Hematopoietic multipotent progenitor cell treated with erythropoietin and hydrocortisone succinate and interleukin-3 and kit ligand, for 4 days (in vitro differentiated cells): ENCODE results near the gene ETNK1.
"Not testable (repeated sequence)": the region's sequence is repeated elsewhere in the genome, so short reads cannot be mapped to it uniquely, and the experiment has no call there.

Source experiments
- DNase-seq: peaks from one replicate; pipeline ENCODE4 v3.0.0-alpha.2; 2015

The ETNK1 gene

DNA sequence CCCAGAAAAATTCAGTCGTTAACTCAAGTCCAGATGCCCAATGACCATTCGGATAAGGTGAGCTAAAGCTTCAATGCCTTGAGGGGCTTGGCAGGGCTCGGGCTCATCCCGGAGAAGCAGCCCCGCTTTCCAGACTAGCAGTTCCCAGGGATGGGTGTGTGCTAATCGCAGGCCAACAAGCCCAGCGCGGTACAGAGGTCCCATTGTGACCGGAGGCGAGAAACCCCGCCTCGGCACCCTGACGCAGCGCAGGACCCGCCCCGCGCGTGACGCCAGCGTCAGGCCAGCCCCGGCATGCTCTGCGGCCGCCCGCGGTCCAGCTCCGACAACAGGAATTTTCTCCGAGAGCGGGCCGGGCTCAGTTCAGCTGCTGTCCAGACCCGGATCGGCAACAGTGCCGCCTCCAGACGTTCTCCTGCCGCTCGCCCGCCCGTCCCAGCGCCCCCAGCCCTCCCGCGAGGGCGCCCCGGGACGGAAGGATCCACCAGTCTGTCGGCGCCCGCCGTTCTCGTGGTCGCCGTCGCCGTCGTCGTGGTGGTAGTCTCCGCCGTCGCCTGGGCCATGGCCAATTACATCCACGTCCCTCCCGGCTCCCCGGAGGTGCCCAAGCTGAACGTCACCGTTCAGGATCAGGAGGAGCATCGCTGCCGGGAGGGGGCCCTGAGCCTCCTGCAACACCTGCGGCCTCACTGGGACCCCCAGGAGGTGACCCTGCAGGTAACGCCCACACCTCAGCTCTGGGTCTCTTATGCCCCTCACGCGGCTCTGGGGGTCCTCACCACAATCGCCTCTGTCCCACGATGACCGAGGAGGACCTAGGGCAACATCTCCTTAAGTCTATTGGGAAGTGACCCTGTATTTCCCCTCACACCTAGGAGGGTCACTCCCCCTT is at the start of gene ETNK1:
ETNK1 (plus strand) TSS at position 302 of the 892 bp plus-strand sequence; CDS start at position 562, 260 bp downstream.
- peak; percentile 95 for DNase-seq

- DNase-seq, result no peak
These were observed 48.9 kb upstream of the ETNK1 start for GRCh38 chr12:22576065-22576464.

GRCh38 chr12:22576473-22576872 is 48.5 kb upstream of the ETNK1 start:
- peak; percentile 25 for DNase-seq

GRCh38 chr12:22577667-22578066 is 47.3 kb upstream of the ETNK1 start:
- no peak for DNase-seq

GRCh38 chr12:22578328-22578727 is 46.6 kb upstream of the ETNK1 start:
- no peak for DNase-seq

- no peak for DNase-seq
These were observed 36.2 kb upstream of the ETNK1 start for GRCh38 chr12:22588817-22589216.

DNA sequence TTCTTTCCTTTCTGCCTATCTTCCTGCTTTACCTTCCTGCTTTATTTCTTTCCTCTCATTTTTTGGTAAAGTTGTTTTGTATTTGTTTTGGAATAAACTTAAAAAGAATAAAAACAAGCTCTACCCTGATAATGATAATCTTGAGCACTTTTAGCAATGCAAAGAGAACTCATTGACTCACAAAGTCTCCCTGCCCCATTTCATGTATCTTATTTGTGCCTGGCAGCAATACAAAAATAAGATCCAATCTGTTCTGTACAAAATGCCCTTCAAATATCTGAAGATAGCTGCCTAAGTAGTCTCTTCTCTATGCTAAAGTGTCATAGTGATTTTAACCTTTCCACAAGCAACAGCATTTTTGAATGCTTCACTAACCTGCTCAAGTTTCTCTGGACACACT is 31.1 kb upstream of the ETNK1 start:
- no peak for DNase-seq

GRCh38 chr12:22597539-22597938 is 27.4 kb upstream of the ETNK1 start:
- DNase-seq, result not testable (repeated sequence)

DNA sequence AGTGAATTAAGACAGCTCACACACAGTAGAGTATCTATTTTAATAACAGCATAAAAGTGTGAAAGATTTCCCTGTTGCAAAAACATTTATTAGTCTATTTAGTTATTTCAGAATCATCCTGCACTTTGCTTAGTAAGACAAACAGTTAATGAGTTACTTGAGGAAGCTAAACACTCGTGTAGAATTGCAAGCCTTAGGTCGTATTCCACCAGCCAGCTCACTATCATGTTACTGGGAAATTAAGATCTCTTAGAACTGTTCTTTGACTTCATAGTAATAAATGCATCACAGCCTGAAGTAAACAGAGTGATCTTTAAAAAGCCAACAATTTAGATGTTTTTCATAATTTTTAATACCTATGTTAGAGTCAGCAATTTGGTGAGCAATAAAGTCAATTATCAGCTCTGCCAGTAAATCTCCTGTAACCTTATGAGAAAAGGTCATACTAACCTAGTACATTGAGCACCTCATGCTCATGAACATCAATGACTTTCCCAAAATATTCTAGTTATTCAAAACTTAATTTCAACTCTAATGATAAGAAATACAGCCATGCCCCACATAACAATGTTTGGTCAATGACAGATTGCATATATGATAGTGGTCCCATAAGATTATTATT is 26.7 kb upstream of the ETNK1 start:
- no peak for DNase-seq

GRCh38 chr12:22598763-22599161 is 26.2 kb upstream of the ETNK1 start:
- no peak for DNase-seq

DNA sequence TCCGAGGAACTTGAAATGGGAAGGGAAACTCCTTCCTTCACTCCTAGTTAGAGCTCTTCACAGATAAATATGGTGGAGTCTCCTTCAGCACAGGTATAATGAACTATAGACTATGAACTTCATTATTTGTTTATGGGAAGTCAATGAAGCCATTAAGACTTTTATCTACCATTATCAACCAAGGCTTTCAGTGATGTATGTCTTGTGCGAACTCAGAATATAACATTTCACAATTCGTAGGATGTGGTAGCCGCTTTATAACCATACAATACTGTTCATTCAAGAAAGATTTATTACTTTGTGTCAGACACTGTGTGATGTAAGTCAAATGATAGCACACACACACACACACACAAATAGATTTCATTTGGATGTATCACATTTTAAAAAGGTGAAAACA is 24.8 kb upstream of the ETNK1 start:
- peak; percentile 13 for DNase-seq

- no peak for DNase-seq
These were observed 15.5 kb upstream of the ETNK1 start for GRCh38 chr12:22609501-22609900.

- DNase-seq, result peak; percentile 78
These were observed 14.8 kb upstream of the ETNK1 start for GRCh38 chr12:22610131-22610530.

- DNase-seq, result not testable (repeated sequence)
These were observed 12.1 kb upstream of the ETNK1 start for GRCh38 chr12:22612822-22613221.

DNA sequence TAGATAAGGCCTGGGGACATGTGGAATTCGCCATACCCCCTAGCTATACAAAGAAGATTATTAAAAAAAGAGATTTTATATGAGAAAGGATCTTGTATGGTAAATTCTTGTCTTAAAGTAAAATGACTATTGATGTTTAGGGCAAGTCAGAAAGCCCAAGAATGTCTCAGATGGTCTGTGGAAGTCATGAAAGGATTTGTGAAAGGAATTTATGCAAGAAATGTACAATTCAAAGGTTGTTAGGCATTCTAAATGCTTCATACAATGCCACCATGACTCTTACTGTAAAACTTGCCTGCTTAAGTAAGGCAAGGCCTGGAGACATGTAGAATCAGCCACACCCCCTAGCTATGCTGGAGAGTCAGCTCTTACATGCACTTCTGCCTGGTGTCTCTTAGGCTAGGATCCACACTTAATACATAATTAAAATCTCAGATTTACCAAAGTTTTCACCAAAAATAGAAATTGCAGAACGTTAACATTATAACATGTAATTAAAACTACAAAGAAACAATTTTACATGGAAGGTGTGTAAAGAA is 8.9 kb upstream of the ETNK1 start:
- no peak for DNase-seq

DNA sequence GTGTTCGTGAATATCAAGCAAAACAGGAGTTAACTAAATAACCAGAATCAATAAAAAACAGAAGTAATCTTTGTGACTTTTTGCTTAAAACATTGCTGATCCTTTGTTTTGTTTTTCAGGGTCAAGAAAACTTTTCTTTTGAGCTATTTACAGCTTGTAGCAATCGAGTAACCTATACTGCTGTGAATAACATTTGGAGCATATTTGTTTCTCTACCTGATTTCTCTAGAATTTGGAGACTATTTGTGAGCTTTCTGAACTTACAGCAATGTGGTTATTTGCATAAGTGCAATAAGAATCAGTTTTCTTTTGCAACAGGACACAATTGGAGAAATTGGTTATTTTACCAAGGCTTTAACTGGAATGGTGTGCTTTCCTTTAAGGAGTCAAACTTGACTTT is 7.3 kb upstream of the ETNK1 start:
- peak; percentile 25 for DNase-seq

GRCh38 chr12:22624548-22624869 is 462 bp upstream of the ETNK1 start:
- no peak for DNase-seq

- DNase-seq, result peak; percentile 54
These were observed 857 bp downstream of the ETNK1 start for GRCh38 chr12:22625762-22626294.

DNA sequence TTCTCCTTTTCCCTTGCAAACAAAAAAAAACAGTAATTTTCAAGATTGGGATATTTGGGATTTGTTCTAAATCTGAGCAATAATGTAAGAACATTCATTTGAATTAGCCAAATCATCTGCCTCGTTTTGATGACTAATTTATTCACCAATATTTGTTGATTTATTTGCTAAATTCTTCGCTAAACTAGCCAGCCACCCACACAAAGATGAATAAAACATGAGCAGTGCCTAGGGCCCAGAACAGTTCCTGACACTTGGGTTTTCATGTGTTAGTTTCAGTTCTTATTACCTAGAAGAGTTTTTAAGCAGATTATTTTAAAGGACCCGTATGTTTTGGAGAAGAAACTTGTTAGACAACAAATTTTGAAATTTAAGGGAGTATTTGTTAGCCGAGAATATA is 1.4 kb downstream of the ETNK1 start:
- peak; percentile 40 for DNase-seq

DNA sequence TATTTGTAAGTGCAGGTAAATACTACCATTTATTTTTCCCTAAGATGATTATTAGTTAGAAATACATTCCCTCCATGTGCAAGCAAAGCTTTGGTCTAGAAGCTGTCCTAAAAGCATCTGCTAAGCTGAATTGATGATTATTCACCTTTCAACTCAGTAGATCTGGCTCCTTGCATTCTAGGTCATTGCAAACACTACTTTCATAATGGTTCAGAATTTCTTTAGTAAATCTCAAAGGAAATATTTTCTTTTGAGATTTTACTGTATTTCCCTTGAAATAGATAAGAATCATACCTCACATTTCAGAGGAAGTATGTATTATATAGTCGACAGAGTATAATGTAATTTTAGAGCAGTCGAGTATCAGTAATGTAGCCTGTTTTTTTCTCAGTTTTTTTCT is 2.4 kb downstream of the ETNK1 start:
- no peak for DNase-seq

GRCh38 chr12:22628228-22628627 is 3.3 kb downstream of the ETNK1 start:
- no peak for DNase-seq

DNA sequence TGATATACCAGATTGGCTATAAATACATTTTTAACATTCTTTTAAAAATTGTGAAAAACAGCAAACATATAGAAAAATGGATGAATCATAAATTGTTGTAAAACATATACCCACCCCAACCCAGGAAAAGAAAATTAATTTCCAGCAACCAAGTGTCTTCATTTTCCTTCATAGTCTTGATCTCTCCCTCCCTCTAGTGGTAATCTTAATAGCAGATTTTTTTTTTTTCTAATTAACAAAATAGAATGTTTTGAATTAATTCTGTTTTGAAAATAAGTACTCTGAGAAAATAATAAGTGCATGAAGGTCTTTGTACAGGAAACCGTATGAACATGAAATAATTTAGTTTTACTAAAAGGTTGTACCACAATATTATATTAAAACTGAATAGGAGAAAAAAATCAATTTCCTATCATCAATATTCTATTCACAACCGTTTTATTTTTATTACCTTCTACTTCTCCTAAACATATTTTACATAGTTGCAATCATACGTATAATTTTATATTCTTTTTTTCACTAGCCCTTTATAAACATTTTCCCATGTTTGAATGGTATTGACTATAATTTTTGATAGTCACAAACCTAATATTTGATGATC is 7.0 kb downstream of the ETNK1 start:
- peak; percentile 72 for DNase-seq

- DNase-seq, result no peak
These were observed 9.9 kb downstream of the ETNK1 start for GRCh38 chr12:22634883-22635282.

GRCh38 chr12:22635812-22636211 is 10.8 kb downstream of the ETNK1 start:
- no peak for DNase-seq
